ENCODE results near the gene CCDC149. TPM values are rescaled to one million over a fixed set of nuclear protein-coding genes. Genes with fewer than 3 reads are reported as not detected.

CCDC149 gene
- total and polyA plus RNA-seq, 2 of the 8 experiments (the other 6 are each of a cell fraction or from before 2014, with no cell fraction given), result 2.2 to 5.6 TPM

DNA sequence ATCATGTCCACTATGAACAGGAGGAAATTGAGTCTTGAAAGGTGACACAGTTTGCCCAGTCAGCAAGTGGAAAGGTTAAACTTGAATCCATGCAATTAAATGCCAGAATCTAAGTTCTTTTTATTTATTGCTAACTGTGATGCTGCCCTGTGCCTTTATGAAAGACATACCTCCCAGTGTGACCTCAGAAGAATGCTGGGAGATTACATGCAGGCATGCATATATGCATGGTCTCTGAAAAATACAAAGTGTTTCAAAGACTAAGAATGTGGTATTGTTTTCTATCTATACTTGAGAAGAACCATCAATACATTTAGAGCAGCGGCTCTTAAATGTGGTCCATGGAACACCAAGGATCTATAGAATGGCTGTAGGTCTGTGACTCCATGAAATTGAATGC, 45.6 kb downstream of the CCDC149 start:
- Histone ChIP-seq H3K4ac (replicated peaks; ENCODE audit: insufficient read length, low read depth, low read length) (no peak overlapping the region), H3K27ac (ENCODE audit: low read depth, low read length) (no peak overlapping the region), H2BK5ac (ENCODE audit: low read depth, low read length) (peak overlapping the region; percentile 72; the same call in 1 of the 2 replicates), H2AK5ac (ENCODE audit: low read depth, low read length) (no peak overlapping the region), H3K4me1 (replicated peaks in 1 of 4; ENCODE audit: control insufficient read depth in 3 of 4, insufficient read depth in 4 of 4, low read length in 3 of 4) (peaks cover 7 to 18% (median 12%) of the 10 kb centered on the region in 4 experiments; a peak in 6 of 7 replicates), H2BK15ac (ENCODE audit: low read length) (no peak overlapping the region), H3K36me3 (ENCODE audit: control insufficient read depth in 2 of 4, insufficient read depth in 4 of 4, low read length in 3 of 4) (peaks cover 0 to 9% (median 1%) of the 10 kb centered on the region in 4 experiments; a peak in 2 of 8 replicates), H3K56ac (replicated peaks; ENCODE audit: insufficient read length, low read depth, low read length) (no peak overlapping the region), H2BK12ac (ENCODE audit: low read depth, low read length) (peak overlapping the region; percentile 69; the same call in 1 of the 2 replicates), H4K91ac (replicated peaks; ENCODE audit: insufficient read length, low read length) (no peak overlapping the region), H3K79me1 (ENCODE audit: low read depth, low read length) (no peaks in the 10 kb centered on the region), H3K79me2 (ENCODE audit: control insufficient read depth in 1 of 2, insufficient read depth in 2 of 2, low read length in 2 of 2) (no peaks in the 10 kb centered on the region), H3K9me3 (ENCODE audit: insufficient read depth in 2 of 2, low read depth in 1 of 2, low read length in 1 of 2) (peaks cover 4 to 7% of the 10 kb centered on the region in 2 experiments; a peak in 3 of 4 replicates), H2AFZ (ENCODE audit: low read length) (no peak overlapping the region), H2BK120ac (replicated peaks; ENCODE audit: low read depth, low read length) (peak overlapping the region; percentile 28), H3K23me2 (ENCODE audit: low read depth, low read length) (no peaks in the 10 kb centered on the region), H3K18ac (ENCODE audit: extremely low read depth, low read length) (no peak overlapping the region), H3K9ac (replicated peaks in 1 of 4; ENCODE audit: extremely low read depth in 1 of 4, low read depth in 3 of 4, low read length in 3 of 4) (no peak overlapping the region), H3K4me2 (ENCODE audit: insufficient read depth in 1 of 2, low read depth in 2 of 2, low read length in 2 of 2) (peak overlapping the region in 1 of 2 experiments; percentile 63; a peak in 1 of 4 replicates), H4K20me1 (replicated peaks in 1 of 2; ENCODE audit: control insufficient read depth in 1 of 2, insufficient read depth in 2 of 2, low read length in 2 of 2) (no peaks in the 10 kb centered on the region), H4K8ac (ENCODE audit: extremely low read depth, insufficient read depth, low read length) (no peak overlapping the region), H3K23ac (ENCODE audit: insufficient read length) (no peak overlapping the region), H3K14ac (ENCODE audit: insufficient read length) (no peak overlapping the region), H2BK20ac (ENCODE audit: low read length) (peak overlapping the region; percentile 81), H3K27me3 (replicated peaks in 1 of 4; ENCODE audit: control insufficient read depth in 3 of 4, extremely low read depth in 1 of 4, insufficient read depth in 3 of 4, low read length in 3 of 4) (no peaks in the 10 kb centered on the region; a peak in 1 of 7 replicates), H3K4me3 (ENCODE audit: extremely low read depth in 1 of 4, insufficient read depth in 2 of 4, low read depth in 3 of 4, low read length in 4 of 4) (no peak overlapping the region; a peak in 1 of 8 replicates), H4K5ac (ENCODE audit: insufficient read length, low read depth, low read length) (no peak overlapping the region)
- WGBS, 2 experiments (ENCODE audit: extremely low coverage in 1 of 2, insufficient coverage in 1 of 2, insufficient read length in 1 of 2, insufficient replicate concordance in 2 of 2, low coverage in 1 of 2, low lambda C conversion rate in 2 of 2, missing lambda C conversion rate in 1 of 2), result 88% methylated on average over 1 of the region's 1 CpG; no CpG with 5 or more reads in 1 of the 2 experiments
- TF ChIP-seq ASH2L (IDR thresholded peaks at IDR 0.05; ENCODE audit: low read length), result no peak
- TF ChIP-seq EGR1 (IDR thresholded peaks at IDR 0.05; ENCODE audit: borderline replicate concordance, low read depth, low read length), result no peak
- TF ChIP-seq KDM4A (IDR thresholded peaks at IDR 0.05; ENCODE audit: low read depth, low read length, severe bottlenecking), result no peak
- TF ChIP-seq HDAC2 (IDR thresholded peaks at IDR 0.05; ENCODE audit: borderline replicate concordance in 1 of 2, low read depth in 2 of 2, low read length in 2 of 2), result no peak
- no peak for TF ChIP-seq GABPA (IDR thresholded peaks at IDR 0.05; ENCODE audit: borderline replicate concordance, insufficient read depth, low read length)
- no peak for TF ChIP-seq TAF7 (optimal IDR thresholded peaks at IDR 0.05; ENCODE audit: borderline replicate concordance, low read depth, low read length)
- TF ChIP-seq ZNF274 (IDR thresholded peaks at IDR 0.05; ENCODE audit: borderline replicate concordance, extremely low read depth, low read length), result no peak
- peak; percentile 37; the same call in 1 of the 2 replicates for TF ChIP-seq POU5F1 (IDR thresholded peaks at IDR 0.05; ENCODE audit: low read depth, low read length)
- no peak for TF ChIP-seq NANOG (IDR thresholded peaks at IDR 0.05; ENCODE audit: insufficient read depth, low read depth, low read length, poor library complexity, severe bottlenecking)
- POLR2A ChIA-PET (ENCODE audit: partially characterized antibody), result no interaction called here
- CTCF ChIA-PET (ENCODE audit: partially characterized antibody), result interaction anchor here (0.5 to 3.8 kb wide), 5 partner anchors 10 to 118 kb away, joined by 3 to 16 read pairs (median 5); no protein-coding TSS in a partner anchor
- DNase-seq (ENCODE audit: low read depth in 1 of 2, low spot score in 2 of 2) (no peak), FAIRE-seq (no peak)
